HepG2 (cell line): Measurements from ENCODE around the gene EDAR.

Source experiments
- TF ChIP-seq, protein P1 (sequence below): sonication (generic); formaldehyde crosslinking; IDR thresholded peaks from 2 replicates; pipeline ENCODE4 v1.5.0; 2020; ENCODE audit warnings: mild to moderate bottlenecking, missing genetic modification reagents, moderate library complexity
- TF ChIP-seq, protein P2 (sequence below): sonication (generic); formaldehyde crosslinking; IDR thresholded peaks from one replicate; pipeline ENCODE4 v1.5.1; 2020; ENCODE audit warnings: mild to moderate bottlenecking, missing genetic modification reagents; ENCODE audit errors: not compliant biosample characterization
- TF ChIP-seq, protein P3 (sequence below): sonication (generic); formaldehyde crosslinking; IDR thresholded peaks from 2 replicates; pipeline ENCODE4 v1.5.0; 2020; ENCODE audit warnings: mild to moderate bottlenecking, missing genetic modification reagents
- TF ChIP-seq, protein P4 (sequence below): sonication (generic); formaldehyde crosslinking; conservative IDR thresholded peaks from 2 replicates; pipeline ENCODE4 v1.8.0; 2022; ENCODE audit warnings: low read depth, missing genetic modification reagents

DNA sequence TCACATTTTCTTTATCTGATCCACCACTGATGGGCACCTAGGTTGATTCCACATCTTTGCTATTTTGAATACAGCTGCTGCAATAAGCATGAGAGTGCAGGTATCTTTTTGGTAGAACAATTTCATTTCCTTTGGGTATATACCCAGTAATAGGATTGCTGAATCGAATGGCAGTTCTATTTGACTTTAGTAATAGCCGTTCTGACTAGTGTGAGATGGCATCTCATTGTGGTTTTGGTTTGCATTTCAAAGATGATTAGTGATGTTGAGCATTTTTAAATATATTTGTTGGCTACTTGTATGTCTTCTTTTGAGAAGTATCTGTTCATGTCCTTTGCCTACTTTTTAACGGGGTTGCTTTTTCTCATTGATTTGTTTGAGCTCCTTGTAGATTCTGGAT, 130.1 kb downstream of the EDAR start:
- TF ChIP-seq, protein P1, sequence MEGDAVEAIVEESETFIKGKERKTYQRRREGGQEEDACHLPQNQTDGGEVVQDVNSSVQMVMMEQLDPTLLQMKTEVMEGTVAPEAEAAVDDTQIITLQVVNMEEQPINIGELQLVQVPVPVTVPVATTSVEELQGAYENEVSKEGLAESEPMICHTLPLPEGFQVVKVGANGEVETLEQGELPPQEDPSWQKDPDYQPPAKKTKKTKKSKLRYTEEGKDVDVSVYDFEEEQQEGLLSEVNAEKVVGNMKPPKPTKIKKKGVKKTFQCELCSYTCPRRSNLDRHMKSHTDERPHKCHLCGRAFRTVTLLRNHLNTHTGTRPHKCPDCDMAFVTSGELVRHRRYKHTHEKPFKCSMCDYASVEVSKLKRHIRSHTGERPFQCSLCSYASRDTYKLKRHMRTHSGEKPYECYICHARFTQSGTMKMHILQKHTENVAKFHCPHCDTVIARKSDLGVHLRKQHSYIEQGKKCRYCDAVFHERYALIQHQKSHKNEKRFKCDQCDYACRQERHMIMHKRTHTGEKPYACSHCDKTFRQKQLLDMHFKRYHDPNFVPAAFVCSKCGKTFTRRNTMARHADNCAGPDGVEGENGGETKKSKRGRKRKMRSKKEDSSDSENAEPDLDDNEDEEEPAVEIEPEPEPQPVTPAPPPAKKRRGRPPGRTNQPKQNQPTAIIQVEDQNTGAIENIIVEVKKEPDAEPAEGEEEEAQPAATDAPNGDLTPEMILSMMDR (CRISPR knock-in tag) = no peak
- TF ChIP-seq, protein P2, sequence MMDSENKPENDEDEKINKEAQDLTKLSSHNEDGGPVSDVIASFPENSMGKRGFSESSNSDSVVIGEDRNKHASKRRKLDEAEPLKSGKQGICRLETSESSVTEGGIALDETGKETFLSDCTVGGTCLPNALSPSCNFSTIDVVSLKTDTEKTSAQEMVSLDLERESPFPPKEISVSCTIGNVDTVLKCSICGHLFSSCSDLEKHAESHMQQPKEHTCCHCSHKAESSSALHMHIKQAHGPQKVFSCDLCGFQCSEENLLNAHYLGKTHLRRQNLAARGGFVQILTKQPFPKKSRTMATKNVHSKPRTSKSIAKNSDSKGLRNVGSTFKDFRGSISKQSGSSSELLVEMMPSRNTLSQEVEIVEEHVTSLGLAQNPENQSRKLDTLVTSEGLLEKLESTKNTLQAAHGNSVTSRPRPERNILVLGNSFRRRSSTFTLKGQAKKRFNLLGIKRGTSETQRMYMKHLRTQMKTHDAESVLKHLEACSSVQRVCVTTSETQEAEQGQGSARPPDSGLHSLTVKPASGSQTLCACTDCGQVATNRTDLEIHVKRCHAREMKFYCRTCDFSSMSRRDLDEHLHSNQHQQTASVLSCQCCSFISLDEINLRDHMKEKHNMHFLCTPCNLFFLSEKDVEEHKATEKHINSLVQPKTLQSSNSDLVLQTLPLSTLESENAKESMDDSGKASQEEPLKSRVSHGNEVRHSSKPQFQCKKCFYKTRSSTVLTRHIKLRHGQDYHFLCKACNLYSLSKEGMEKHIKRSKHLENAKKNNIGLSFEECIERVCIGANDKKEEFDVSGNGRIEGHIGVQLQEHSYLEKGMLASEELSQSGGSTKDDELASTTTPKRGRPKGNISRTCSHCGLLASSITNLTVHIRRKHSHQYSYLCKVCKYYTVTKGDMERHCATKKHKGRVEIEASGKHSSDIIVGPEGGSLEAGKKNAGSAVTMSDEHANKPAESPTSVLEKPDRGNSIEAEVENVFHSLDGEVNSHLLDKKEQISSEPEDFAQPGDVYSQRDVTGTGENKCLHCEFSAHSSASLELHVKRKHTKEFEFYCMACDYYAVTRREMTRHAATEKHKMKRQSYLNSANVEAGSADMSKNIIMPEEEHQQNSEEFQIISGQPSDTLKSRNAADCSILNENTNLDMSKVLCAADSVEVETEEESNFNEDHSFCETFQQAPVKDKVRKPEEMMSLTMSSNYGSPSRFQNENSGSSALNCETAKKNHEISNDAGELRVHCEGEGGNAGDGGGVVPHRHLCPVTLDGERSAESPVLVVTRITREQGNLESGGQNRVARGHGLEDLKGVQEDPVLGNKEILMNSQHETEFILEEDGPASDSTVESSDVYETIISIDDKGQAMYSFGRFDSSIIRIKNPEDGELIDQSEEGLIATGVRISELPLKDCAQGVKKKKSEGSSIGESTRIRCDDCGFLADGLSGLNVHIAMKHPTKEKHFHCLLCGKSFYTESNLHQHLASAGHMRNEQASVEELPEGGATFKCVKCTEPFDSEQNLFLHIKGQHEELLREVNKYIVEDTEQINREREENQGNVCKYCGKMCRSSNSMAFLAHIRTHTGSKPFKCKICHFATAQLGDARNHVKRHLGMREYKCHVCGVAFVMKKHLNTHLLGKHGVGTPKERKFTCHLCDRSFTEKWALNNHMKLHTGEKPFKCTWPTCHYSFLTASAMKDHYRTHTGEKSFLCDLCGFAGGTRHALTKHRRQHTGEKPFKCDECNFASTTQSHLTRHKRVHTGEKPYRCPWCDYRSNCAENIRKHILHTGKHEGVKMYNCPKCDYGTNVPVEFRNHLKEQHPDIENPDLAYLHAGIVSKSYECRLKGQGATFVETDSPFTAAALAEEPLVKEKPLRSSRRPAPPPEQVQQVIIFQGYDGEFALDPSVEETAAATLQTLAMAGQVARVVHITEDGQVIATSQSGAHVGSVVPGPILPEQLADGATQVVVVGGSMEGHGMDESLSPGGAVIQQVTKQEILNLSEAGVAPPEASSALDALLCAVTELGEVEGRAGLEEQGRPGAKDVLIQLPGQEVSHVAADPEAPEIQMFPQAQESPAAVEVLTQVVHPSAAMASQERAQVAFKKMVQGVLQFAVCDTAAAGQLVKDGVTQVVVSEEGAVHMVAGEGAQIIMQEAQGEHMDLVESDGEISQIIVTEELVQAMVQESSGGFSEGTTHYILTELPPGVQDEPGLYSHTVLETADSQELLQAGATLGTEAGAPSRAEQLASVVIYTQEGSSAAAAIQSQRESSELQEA (CRISPR knock-in tag) = no peak
- TF ChIP-seq, protein P3, sequence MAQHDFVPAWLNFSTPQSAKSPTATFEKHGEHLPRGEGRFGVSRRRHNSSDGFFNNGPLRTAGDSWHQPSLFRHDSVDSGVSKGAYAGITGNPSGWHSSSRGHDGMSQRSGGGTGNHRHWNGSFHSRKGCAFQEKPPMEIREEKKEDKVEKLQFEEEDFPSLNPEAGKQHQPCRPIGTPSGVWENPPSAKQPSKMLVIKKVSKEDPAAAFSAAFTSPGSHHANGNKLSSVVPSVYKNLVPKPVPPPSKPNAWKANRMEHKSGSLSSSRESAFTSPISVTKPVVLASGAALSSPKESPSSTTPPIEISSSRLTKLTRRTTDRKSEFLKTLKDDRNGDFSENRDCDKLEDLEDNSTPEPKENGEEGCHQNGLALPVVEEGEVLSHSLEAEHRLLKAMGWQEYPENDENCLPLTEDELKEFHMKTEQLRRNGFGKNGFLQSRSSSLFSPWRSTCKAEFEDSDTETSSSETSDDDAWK = no peak
- TF ChIP-seq, protein P4, sequence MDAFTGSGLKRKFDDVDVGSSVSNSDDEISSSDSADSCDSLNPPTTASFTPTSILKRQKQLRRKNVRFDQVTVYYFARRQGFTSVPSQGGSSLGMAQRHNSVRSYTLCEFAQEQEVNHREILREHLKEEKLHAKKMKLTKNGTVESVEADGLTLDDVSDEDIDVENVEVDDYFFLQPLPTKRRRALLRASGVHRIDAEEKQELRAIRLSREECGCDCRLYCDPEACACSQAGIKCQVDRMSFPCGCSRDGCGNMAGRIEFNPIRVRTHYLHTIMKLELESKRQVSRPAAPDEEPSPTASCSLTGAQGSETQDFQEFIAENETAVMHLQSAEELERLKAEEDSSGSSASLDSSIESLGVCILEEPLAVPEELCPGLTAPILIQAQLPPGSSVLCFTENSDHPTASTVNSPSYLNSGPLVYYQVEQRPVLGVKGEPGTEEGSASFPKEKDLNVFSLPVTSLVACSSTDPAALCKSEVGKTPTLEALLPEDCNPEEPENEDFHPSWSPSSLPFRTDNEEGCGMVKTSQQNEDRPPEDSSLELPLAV (CRISPR knock-in tag) = no peak
